OCI-M1 (cell line): Measurements from ENCODE around the gene MYO5A.
A peak's percentile ranks its signal among the peaks of the same experiment; 100 is the strongest.
"Not testable (repeated sequence)": the region's sequence is repeated elsewhere in the genome, so short reads cannot be mapped to it uniquely, and the experiment has no call there.

Source experiments
- DNase-seq: peaks from one replicate; lab custom pipeline; 2025; lab: John Stamatoyannopoulos, UW

The MYO5A gene

DNA sequence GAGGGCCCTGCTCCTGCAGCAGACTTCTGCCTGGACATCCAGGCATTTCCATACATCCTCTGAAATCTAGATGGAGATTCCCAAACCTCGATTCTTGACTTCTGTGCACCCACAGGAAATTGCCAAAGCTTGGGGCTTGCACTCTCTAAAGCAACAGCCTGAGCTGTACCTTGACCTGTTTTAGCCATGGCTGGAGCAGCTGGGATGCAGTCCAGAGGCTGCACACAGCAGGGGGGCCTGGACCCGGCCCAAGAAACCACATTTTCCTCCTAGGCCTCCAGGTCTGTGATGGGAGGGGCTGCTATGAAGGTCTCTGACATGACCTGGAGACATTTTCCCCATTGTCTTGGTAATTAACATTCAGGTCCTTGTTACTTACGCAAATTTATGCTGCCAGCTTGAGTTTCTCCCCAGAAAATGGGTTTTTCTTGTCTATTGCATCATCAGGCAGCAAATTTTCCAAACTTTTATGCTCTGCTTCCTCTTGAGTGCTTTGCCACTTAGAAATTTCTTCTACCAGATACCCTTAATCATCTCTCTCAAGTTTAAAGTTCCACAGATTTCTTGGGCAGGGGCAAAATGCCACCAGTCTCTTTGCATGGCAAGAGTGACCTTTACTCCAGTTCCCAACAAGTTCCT, 11.8 kb upstream of the MYO5A start:
- DNase-seq: no peak

DNA sequence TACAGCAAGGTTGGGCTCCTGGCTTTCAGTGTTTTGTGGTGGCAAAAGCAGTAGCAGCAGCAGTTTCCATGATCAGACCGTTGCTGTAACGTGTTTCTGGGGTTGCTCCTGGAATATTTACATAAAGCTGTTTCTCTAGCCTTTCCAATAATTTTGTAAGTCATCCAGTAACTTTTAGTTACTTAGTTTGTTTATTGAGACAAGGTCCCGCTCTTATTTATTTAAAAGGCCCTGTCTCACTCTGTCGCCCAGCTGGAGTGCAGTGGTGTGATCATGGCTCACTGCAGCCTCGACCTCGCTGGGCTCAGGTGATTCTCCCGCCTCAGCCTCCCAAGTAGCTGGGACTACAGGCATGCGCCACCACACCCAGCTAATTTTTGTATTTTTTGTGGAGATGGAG, 8.8 kb upstream of the MYO5A start:
- no peak for DNase-seq

DNA sequence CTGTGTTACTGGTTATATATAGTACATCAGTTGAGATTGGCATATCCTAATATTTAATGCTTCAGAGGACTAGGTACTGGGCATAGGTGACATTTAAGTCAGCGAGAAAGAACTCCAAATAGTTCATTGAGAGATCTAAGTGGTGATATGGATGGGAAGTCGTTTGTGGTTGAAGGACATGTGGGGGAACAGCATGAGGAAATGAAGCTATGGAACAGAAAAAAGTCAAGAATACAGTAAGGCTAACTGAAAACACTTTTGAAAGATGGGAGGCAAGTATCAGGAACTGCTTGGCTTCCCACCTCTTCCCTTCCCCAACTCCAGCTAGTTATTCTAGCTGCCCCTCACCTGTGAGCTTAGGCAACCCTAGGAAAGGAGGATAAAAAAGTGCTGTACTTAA, 3.7 kb upstream of the MYO5A start:
- DNase-seq: no peak

DNA sequence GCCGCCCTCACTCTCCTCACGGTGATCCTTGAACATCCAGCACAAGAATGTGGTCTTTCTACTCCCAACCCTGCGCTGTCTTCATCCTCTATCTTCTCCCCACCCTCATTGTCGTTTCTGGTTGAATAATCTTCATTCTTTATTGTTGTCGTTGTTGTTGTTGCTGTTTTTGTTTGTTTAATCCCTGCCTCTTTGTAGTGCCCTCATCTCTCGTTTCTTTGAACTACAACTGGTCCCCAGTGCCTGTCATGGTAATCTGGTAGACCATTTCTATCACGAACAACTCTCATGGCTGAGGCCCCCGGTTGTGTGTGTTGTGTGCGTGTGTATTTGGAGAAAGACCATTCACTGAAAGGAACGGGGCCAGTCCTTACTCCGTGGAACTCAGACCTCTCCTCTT, 1.3 kb upstream of the MYO5A start:
- no peak for DNase-seq

DNA sequence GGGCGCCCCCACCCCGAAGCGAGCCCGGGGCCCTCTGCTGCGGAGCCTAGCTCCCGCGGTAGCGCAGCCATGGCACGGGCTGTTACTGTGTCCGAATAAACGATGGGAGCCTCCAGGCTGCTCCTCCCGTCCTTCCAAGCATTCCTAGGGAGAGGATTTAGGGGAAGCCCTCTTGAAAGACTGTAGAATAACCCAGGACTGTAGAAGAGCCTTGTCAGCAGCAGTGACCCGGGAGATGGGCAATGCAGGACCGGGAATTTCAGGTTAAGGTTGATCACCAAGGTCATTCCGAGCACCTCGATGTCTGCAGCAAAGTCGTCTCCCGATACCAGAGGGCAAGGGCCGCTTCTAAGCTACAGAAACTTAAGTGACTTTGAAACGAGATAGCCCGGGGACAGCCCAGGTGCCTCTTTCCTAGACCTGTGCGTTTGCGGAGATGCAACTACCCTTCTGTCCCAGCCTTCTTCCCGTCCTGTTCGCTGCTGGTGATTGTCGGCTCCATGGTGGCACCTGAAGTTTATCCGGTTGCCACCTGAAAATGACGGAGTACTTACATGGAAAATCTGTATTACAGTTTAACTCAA, 753 bp upstream of the MYO5A start:
- no peak for DNase-seq

DNA sequence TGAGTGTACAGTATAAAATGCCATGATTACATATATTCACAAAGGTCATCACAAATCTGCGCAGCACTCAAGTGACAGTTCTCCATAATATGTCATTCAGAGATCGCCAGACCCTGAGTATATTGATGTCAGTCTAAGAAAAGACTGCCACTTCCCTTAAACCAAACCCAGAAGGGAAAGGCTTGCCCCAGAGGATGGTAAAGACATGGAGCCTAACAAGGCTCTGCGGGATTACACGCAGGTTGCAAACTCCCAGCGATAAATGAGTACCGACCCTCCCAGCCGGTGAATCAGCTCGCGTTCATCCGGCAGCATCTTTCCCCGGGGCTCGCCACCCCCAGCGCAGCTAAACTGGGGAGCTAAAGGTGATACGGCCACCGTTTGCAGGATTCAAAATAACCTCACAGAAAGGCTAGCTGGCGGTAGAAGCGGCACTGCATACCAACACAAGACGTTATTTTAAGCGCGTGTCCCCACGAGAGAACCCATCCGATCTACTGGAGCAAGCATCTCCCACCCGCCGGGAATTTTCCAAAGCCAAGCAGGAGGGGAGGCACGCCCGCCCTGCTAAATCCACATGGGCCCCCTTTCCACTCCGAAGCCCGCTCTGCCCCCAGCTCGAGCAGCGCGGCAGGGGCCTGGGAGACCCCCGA, 643 bp downstream of the MYO5A start:
- no peak for DNase-seq

DNA sequence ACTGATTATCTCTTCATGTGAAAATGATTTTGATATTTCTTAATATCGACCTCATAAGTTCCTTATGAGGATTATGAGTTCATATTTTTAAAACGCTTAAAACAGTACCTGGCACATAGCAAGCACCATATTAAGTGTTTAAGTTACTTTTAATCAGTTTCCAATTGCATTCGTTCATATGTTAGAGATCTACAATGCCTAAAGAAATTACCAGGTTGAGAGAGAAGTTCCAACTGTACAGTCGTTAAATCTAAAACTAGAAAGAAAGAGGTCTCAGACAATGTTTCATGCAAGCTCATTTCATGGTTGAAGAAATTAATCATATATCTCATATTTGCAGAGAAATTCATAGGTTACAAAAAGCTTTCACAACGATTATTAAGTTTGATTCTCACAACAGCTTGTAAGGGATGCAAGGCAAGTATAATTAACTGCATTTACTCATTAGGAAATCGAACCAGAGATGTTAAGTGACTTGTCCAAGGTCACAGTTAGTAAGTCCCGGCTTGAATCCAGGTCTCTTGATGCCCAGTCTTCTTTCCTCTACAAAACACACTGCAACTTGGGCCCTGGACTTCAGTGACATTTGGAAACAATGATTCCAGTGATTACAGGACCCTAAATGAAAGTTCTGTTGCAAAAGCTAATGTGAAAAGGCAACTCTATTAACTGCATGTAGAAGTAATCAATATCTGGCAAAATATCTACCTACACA, 1.3 kb downstream of the MYO5A start:
- no peak for DNase-seq

DNA sequence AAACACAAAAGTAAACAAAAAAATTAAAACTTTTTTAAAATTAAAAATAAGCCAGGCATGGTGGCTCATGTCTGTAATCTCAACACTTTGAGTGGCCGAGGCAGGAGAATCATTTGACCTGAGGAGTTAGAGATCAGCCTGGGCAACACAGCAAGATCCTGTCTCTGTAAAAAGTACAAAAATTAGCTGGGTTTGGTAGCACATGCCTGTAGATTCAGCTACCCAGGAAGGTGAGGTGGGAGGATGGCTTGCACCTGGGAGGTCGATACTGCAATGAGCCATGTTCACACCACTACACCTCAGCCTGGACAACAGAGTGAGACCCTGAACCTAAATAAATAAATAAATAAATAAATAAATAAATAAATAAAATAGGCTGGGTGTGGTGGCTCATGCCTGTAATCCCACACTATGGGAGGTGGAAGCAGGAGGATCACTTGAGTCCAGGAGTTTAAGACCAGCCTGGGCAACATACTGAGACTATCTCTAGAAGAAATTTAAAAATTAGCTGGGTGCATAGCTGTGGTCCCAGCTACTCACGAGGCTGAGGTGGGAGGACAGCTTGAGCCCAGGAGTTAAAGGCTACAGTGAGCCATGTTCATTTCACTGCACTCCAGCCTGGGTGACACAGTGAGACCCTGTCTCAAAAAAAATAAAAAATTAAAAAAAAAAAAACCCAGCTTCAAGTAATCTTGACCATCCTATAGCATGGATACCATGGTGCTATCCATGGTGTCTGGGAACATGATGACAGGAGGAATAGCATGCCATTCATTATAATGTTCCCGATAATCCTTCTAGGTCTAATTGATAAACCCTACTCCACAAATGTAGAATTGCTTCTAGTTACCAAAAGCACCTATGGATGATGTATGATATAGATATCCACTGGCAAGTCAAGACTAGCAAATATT, 4.2 kb downstream of the MYO5A start:
- DNase-seq: no peak

DNA sequence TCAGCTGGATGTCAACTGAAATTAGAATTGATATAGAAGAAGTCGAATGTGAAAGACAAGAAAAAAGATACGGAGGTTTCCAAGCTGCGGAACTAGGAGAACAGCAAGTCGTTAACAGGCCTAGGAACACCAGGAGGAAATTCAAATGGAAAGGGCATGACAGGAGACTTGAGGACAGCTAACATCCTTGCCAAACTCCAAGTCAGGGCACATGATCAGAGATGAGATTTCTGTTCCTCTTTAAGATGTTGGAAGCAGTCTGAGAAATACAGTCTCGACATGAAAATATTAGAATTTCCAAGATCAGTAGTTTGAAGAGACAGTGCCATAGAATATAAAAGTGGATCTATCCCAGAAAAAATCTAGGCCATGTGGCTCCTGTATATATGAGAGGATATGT, 5.0 kb downstream of the MYO5A start:
- DNase-seq: no peak

DNA sequence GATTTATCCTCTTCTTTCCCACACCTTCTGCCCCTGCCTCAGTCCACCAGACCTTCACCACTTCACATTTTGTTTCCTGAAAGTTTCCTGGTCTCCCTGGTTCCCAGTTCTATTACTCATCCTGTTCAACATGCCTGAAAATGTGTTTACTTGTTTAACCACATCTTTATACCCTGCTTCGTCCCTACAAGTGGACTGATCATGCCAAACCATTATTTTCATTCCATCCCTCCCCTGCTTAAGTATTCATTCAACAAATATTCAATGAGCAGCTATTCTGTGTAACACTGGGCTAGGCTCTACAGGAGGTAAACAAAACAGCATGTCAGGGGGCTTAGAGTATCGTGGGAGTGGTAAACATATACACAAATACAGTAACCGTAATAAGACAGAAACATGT, 5.5 kb downstream of the MYO5A start:
- no peak for DNase-seq

DNA sequence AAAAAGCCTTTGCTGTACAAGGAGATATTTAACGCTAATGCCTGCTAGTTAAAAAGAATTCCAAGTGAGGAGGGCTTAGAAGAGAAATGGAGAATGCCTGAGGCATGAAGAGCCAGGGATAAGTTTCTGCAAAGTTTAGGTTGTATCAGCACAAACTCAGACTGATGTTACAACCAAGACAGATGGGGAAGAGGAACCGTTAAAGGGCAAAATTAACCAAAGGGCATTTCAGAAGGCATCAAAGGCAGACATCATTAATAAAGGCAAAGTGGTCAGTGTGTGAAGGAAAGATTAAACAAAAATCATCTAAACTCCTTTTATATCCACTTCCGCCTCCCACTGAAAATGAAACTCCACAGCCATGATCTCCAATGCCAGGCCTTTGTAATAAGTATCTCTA, 7.0 kb downstream of the MYO5A start:
- no peak for DNase-seq

DNA sequence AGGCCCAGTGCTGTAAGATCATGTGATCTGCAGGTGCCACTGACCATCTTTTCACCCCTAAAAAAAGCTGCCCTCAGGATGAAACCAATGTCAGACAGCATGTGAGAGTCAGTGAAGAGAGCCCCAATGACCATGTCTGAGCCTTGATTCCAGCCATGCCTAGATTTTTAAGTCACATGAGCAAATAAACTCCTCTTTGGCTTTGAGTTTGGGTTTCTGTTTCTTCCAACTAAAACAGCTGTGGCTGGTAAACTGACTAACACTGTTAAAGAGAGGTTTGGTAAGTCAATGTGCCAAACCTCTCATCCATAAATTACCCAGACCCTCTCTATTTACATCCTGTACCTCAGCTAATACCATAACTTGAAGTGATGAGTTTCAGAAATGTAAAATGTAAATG, 8.3 kb downstream of the MYO5A start:
- no peak for DNase-seq

DNA sequence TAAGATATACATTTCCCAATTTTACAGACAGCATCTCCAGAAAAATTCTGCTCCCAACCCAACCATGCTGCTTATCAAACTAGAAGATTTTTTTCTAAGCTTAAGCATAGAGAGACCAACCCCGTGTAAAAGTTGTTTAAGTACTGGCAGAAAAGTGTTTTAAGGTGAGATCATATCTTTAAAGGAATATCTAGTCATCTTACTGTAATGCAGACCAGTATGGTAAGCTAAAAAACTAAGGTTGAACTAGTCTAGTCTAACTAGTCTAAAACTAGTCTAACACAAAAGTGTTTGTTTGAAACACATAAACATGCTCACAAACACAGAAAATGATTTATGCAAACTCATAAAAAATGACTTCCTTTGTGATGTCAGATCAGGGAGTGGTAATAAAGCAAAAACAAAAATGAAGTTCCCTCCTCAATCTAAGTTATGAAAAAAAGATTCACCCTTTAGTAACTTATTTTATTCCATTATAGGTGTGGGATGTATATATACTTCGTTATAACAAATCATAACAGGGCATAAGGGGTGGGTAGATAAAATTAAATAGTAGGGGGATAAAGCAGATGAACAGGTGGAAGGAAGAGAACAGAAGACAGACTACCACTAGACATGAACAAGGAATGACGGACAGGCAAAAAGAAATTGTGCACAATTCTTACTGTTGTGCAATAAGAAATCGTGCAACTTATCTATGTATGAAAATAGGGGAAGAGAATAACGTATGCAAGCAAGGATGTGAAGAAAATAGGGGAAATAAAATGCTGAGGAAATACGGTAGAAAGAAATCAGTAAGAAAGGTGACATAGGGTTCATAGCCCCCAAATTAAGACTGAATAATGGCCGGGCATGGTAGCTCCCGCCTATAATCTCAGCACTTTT, 10.0 kb downstream of the MYO5A start:
- peak; percentile 7 for DNase-seq

DNA sequence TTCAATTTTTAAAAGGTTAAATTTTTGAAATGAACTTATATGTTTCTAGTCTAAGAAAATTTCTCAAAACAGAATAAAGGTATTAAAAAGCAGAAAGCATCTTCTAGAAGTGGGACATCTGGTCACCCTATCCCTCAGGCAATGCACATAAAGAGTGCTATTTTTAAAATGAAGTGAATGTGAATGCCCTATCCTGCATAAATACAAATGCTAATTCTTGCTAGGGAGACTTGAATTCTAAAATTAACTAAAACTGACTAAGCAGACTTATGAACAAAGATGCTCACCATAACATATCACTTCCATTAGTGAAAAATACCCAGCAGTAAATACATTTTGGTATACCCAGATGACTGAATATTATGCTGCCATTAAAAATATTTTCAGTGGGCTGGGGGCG, 11.7 kb downstream of the MYO5A start:
- DNase-seq: no peak

DNA sequence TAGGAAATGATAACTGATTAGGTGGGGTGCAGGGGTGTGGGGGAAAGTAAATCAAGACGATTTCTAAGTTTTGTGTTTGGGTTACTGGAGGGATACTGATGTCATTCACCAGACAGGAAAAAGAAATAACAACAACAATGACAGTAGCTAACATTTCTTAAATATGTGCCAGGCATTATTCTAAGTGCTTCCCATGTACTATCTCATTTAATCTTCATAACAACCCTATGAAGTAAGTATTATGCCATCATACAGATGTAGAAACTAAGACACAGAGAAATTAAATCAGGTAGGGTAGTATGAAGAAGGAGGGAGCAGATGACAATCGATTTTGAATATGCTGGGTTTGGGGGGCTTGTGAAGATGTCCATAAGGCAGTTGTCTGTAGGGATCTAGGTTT, 13.3 kb downstream of the MYO5A start:
- no peak for DNase-seq

DNA sequence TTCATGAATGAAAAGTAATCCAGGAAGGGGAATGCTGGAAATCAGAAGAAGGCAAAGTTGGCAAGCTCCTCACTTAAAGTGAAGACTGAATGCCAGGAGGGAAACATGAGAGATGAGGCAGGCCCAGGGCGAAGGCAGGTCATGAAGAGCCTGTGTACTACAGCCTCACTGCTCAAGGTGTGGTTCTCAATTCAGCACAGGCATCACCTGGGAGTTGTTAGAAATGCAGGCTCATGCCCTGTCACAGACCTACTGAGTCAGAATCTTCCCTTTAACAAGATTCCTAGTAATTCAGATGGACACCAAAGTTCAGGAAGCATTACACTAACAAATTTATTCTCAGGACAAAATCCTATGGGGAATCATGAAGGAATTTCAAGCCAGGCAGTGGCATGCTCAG, 14.2 kb downstream of the MYO5A start:
- no peak for DNase-seq

DNA sequence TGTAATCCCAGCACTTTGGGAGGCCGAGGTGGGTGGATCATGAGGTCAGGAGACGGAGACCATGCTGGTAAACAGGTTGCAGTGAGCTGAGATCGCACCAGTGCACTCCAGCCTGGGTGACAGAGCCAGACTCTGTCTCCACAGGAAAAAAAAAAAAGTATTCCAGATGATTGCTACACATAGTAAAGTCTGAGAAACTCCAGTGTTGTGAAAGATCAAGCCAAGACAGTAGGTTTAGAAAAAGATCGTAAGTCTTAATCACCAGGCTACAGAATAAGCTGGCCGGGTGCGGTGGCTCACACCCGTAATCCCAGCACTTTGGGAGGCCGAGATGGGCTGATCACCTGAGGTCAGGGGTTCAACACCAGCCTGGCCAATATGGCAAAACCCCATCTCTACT, 15.8 kb downstream of the MYO5A start:
- not testable (repeated sequence) for DNase-seq

DNA sequence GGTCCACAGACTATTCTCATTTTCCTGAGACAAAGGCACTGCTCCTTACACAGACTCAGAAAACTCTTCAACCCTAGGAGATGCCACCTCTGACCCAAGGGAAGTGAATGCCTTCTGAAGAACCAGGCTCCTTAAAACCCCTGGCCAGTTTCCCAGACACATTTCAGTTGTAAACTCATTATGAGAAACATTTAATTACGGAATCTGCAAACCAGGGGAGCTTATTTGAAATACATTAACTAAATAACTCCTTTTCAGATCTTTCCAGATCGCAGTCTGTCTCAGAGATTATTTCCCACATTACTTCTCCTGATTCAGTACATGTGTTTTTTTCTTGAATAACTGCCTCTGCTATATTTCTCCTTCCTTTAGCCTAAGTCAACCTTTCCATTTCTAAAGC, 17.6 kb downstream of the MYO5A start:
- no peak for DNase-seq

DNA sequence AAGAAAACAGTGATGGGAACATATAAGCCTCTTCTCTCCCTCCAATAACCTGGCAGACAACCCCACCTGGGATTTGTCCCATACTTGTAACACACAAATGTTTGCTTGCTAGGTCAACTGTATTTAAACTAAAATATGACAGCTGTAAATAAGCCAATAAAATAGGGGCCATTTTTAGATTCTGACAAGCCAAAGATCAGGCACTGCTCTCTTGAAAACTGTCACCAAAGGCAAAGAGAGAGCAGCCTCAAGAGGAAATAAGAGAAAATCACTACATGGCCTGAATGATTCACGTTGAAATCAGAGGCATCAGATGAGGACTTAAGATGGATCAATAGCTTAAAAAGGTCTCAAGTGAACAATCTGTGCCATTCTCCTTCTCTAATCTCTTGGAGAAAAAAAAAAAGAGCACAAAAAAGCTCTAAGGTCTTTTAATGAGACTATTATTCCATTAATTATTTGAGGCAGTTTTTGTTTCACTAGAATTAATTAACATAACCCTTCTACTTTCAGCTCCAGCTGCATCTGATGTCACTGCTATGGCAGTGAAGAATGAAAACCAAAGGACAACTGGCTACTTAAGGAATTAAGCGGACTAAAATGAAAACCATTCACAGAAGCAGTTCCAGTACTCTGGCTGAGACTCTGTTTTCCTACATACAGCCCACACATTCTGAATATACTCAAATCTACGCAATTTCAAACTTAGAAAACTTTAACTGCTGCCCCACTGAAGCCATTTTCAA, 19.0 kb downstream of the MYO5A start:
- DNase-seq: no peak

DNA sequence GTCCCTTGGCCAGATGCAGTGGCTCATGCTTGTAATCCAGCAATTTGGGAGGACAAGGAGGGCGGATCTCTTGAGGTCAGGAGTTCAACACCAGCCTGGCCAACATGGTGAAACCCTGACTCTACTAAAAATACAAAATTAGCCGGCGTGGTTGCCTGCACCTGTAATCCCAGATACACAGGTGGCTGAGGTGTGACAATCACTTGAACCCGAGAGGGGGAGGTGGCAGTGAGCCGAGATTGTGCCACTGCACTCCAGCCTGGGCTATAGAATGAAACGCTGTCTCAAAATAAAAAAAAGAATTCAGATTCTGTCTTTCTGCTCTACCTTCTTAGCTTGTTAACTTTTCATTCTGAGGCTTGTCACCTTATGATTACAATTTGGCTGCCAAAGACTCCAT, 22.1 kb downstream of the MYO5A start:
- DNase-seq: no peak
